ENCODE measurements around the gene CLEC2B. TPM values are rescaled to one million over a fixed set of nuclear protein-coding genes. Genes with fewer than 3 reads are reported as not detected.

The CLEC2B gene
- total RNA-seq, result 39.6 and 39.8 TPM in 2 replicates

DNA sequence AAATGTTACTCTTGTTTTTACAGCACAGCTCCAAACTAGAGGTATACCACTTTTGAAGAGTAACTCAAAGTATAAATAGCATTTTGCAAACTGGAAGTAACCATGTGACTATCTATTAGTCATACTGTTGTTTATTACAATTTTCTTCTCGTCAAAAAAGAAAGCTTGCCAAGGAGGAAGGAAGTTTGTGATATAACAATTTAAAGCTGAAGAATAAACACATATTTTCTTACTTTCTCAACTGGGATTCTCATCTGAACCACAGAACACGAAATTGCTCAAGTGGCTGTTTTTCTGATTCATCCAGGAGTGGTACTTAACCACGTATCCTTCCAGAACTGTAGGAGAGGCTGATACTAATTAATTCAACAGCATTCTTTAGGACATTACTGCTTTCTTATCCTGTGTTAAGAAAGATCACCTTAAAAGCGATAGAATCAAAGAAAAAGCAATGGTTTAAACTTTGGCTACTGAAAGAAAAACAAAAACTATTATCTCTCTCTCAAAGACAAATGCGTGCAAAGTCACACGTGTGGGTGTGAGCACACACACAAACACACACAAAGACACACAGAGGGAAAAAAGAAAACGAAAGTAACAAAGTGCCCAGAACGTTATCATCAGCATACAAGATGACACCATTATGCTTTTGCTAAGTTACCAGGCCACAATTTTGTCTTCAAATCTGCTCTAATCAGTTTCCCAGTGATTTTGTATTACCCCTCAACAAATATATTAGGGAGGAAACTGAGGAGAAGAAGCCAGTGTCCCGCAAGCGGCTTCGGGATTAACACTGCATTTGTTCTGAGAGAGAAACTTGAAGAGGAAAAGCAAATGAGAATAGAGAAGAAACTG, at the start of gene CLEC2B:
Gene CLEC2B (minus strand): TSS at position 48 of the 855 bp plus-strand sequence.

DNA sequence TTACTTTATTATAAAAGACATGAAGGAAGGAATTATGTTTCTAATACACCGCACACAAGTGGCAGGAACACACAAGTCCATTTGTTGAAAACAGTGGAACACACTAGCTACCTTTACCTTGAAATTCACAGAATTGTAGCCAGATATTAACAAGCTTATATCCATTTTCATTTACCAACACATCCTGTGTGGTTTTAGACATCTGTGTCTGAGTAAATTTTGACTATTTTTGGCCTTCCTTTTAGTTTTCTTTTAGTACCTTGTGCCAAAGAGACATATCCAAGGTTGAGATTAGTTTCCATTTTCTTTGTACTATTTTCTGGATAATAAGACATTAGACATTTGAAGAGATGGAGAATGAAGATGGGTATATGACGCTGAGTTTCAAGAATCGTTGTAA, 12.1 kb upstream of the CLEC2B start, which contains the start of gene KLRF2:
Gene KLRF2 (plus strand): TSS at position 244 of the 400 bp plus-strand sequence. CDS start 107 bp downstream, at position 351.

DNA sequence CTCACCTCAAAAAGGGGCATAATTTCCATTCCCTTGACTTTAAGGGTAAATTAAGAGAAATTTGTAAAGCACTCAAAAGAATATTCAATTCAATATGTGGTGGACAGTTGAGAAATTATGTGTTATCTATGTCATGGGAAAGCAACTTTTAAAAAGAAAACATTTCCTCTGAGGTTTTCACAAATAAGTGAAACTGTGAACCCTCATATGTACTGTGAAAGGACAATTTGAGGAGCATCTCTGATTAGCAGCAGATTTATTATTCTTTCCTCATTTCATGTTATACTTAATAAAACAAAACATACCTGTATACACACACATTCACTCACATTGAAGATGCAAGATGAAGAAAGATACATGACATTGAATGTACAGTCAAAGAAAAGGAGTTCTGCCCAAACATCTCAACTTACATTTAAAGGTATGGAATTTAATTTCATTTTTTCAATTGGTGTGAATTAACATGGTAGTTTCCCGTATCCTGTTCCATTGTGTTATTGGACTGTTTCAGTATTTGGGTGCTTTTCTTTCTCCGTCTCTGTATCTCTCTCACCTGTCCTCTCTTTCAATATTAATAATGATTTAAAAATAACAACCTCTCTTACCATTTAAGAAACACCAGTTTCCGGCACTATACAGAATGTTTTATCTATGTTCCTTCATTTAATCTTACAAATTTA, 41.8 kb downstream of the CLEC2B start, which contains the start of gene KLRF1:
Gene KLRF1 (plus strand): TSS at position 273 of the 680 bp plus-strand sequence. CDS start 64 bp downstream, at position 337.

Other genes starting within 250 kb of the CLEC2B start
- 0.32 and 2.4 TPM in 2 replicates for gene CLEC2D, start 199.6 kb downstream of the CLEC2B start, total RNA-seq
- not detected in 2 replicates for gene CLECL1, start 136.3 kb downstream of the CLEC2B start, total RNA-seq
- 0.97 and 2.0 TPM in 2 replicates for gene CD69, start 108.5 kb downstream of the CLEC2B start, total RNA-seq
- 0.30 TPM in 1 of 2 replicates, not detected in the other for gene KLRF1, start 41.9 kb downstream of the CLEC2B start, total RNA-seq
- gene KLRF2, start 12.1 kb upstream of the CLEC2B start, total RNA-seq, result not detected in 2 replicates
- gene CLEC2A, start 63.0 kb upstream of the CLEC2B start, total RNA-seq, result not detected in 2 replicates
- not detected in 2 replicates for gene CLEC12A, start 102.1 kb upstream of the CLEC2B start, total RNA-seq
- gene CLEC1B, start 129.8 kb upstream of the CLEC2B start, total RNA-seq, result not detected in 2 replicates
- 0.32 and 0.46 TPM in 2 replicates for gene CLEC12B, start 141.3 kb upstream of the CLEC2B start, total RNA-seq
- gene CLEC9A, start 161.3 kb upstream of the CLEC2B start, total RNA-seq, result not detected in 2 replicates
- gene CLEC1A, start 229.6 kb upstream of the CLEC2B start, total RNA-seq, result 18.7 and 24.4 TPM in 2 replicates

All from epithelial cell of umbilical artery (primary cell).